Measurements from ENCODE around the gene SCNN1B.
"Not testable (repeated sequence)": the region's sequence is repeated elsewhere in the genome, so short reads cannot be mapped to it uniquely, and the experiment has no call there.

SCNN1B gene, protein sequence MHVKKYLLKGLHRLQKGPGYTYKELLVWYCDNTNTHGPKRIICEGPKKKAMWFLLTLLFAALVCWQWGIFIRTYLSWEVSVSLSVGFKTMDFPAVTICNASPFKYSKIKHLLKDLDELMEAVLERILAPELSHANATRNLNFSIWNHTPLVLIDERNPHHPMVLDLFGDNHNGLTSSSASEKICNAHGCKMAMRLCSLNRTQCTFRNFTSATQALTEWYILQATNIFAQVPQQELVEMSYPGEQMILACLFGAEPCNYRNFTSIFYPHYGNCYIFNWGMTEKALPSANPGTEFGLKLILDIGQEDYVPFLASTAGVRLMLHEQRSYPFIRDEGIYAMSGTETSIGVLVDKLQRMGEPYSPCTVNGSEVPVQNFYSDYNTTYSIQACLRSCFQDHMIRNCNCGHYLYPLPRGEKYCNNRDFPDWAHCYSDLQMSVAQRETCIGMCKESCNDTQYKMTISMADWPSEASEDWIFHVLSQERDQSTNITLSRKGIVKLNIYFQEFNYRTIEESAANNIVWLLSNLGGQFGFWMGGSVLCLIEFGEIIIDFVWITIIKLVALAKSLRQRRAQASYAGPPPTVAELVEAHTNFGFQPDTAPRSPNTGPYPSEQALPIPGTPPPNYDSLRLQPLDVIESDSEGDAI

DNA sequence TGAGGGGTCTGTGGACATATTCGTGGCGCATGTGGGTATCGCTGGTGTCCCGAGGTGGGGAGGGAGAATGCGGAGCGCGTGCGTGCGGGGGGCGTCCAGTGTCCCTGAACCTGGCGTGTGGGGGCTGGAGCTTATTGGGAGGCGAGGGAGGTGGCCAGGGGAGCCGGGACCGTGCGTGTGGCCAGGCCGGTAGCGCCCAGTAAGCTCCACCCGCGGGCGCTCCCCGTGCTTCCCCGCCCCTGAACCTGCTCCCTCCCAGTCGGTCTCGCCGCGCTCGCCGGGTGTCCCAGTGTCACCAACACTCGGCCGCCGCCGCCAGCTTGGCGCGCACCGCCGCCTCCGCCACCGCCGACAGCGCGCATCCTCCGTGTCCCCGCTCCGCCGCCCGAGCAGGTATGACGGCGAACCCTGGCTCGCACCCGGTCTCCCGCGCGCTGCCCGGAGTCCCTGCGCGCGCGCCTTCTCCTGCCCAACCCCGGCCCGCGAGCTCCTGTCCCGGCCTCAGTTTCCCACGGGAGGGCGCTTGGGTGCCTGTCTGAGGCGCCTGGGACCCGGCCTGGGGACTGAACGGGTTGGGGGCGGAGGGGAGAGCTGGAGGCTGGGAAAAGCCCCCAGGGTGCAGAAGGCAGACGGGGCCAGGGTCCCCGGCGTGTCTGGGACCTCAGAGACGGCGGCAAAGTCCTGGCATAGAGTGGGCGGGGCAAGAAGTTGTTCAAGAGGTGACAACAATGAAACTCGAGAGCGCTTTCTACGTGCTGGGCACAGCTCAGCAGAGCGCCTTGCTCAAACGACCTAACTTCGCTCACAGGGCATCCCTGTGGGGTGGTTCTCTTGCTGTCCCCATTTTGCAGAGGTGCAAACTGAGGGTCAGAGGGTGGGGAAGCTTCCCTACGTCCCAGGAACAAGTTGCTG, at the start of gene SCNN1B:
TSS of gene SCNN1B (plus strand) at position 258 of the 912 bp plus-strand sequence. CDS start 46,298 bp downstream, outside the sequence.
- no peak for DNase-seq

DNA sequence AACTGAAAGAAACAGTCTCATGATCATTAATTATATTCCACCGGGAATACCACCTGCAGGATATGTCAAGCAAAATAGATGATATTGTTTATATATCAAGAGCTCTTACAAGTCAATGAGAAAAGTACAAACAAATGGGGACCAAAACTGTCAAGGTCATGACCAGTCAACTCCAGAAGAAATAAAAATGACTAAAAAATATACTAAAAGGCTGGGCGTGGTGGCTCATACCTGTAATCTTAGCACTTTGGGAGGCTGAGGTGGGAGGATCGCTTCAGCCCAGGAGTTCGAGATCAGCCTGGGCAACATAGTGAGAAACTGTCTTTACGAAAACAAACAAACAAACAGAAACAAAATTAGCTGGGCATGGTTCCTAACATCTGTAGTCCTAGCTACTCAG, 49.8 kb upstream of the SCNN1B start:
- no peak for DNase-seq

DNA sequence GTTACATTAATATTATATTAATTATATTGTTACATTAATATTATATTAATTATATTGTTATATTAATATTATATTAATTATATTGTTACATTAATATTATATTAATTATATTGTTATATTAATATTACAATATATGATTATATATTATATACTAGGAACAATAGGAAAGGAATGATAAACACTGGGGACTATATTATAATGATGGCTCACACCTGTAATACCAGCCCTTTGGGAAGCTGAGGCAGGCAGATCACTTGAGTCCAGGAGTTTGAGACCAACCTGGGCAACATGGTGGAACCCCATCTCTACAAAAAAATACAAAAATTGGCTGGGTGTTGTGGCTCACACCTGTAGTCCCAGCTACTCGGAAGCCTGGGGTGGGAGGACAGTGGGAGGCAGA, 48.5 kb upstream of the SCNN1B start:
- DNase-seq = not testable (repeated sequence)

DNA sequence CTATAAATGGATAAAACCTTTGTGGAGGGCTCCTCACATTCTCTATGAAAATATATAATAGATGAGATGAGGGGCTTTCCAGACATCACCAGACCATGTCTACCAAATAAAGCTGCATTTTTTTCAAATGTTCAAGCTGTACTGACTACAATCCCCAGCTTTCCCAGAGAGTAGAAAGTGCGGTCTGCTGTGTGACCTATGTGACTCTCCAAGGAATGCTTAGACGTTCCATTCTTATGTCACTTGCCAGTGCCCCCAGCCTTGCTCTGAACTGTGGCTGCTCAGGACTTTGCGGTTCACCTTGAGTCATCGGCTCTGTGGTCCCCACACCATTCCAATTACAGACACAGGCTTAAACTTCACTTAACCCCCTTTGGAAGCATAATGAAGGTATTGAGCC, 47.8 kb upstream of the SCNN1B start:
- no peak for DNase-seq

DNA sequence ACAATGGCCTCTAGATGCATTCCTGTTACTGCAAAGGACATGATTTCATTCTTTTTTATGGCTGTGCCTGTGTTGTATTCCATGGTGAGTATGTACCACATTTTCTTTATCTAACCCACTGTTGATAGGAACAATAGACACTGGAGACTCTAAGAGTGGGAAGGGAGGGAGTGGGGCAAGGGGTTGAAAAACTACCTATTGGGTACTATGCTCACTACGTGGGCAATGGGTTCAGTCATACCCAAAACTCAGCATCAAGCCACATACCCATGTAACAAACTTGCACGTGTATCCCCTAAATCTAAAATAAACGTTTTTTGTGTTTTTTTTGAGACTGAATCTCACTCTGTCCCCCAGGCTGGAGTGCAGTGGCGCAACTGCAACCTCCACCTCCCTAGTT, 47.1 kb upstream of the SCNN1B start:
- no peak for DNase-seq

DNA sequence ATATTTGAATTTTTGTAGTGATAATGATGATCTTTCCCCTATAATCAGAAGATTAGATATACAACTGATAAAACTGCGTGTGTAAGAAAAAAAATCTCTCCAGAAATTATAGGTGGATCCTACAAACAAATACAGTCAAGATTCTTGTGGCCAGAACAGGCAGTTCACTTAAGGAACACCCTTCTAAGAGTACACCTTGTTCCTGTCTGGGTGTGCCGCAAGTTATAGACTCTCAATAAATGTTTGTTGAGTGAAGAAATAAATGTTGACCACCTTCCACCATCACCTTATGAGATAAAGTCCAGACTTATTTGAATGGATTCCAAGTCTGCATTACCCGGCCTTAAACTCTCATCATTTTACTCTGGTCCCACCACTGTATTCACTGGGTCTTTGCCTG, 45.7 kb upstream of the SCNN1B start:
- DNase-seq = no peak

DNA sequence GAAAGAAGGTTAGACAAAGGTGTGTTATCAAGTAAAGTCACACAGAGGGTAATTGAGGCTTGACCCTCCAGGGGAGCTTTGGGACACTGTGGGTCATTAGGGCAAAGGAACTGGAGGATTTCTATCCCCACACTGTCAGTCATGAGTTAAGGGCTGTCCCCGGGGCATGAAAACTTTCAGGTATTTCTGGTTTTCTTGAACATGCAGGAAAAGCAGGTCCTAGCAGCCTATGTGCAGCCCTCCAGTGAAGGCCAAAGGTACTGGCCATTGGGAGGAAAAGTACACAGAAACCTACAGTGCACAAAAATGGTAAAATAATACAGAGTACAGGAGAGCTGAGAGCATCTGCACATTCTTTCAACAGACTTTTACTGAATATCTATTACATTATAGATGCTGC, 44.4 kb upstream of the SCNN1B start:
- DNase-seq = no peak

DNA sequence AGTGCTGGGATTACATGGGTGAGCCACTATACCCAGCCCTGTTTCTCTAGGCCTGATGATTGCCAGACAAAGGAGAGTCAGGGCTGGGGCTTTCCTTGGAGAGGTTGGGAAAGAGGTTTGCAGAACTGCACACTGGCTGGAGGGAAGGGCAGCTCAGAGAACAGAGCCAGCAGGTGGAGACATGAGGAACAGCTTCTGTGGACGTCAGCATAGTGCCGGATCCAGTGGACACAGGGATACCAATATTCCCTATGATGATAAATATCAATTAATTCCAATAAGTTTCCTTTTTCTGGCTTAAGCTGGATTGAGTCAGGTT, 43.2 kb upstream of the SCNN1B start:
- no peak for DNase-seq

DNA sequence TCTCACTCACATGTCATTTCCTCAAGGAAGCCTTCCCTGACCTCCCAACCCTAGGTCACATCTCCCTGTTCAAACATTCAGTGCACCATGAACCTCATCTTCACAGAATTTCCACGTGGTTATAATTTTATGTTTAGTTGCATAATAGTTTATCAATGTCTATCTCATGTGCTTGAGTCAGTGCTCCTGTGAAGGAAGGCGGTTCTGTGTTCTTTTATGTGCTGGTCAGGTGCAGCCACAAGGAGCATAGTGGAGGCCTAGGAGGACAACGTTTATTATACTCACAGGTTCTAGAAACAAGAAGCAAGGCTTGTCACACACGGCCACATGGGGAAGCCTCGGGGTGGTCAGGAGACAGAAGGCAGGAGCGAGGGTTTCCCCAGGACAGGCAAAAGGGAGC, 34.5 kb upstream of the SCNN1B start:
- DNase-seq = no peak

DNA sequence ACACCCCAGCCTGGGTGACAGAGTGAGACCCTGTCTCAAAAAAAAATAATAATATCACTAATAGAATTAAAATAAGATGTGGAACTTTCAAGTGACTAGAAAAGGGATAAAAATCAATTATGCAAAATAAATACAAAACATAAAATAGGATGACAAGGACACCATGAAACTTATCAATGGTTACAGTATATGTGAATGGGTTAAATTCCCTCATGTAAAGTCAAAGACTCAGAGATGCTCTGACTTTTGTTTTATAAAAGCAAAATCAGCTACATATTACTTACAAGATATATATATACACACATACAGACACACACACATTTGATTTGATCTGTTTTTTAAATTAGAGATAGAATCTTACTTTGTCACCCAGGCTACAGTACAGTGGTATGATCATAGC, 33.5 kb upstream of the SCNN1B start:
- DNase-seq = no peak

DNA sequence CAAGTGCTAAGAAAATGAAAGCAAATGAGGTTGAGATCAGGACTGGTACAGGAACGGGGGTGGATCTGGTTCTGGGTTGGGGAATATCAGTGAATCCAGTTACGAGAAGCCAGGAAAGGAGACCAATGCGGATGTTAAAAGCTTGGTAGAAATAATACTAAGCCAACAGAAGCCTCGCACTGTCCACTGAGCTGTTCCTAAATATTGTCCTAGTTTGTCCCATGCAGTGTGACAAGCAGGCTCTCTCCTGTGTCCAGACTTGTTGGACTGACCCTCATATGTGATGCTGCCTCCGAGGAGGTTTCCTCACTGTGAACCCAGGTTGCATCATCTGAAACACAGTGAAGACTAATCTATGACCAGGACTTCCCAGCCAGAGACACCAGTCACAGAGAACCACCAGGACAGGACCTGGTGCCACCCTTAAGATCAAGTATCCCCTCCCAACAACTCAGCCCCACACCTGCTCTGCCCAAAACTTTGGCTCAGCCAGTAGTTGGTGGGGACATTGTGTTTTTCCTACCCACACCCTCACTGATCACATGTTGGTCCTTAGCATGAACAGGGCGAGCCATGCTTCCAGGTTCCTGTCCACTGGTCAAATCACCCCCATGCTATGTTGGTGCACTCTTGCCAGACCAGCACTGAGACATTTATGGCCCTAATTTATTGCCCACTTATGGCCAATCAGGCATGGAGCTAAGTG, 32.7 kb upstream of the SCNN1B start:
- no peak for DNase-seq

DNA sequence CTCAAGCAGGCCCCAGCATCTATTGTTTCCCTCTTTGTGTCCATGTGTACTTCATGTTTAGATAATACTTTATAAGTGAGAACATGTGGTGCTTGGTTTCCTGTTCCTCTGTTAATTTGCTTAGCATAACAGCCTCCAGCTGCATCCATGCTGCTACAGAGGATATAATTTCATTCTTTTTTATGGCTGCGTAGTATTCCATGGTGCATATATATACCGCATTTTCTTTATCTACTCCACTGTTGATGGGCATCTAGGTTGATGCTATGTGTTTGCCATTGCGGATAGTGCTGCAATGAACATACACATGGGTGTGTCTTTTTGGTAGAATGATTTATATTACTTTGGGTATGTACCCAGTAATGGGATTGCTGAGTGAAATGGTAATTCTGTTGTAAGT, 31.4 kb upstream of the SCNN1B start:
- DNase-seq = no peak

DNA sequence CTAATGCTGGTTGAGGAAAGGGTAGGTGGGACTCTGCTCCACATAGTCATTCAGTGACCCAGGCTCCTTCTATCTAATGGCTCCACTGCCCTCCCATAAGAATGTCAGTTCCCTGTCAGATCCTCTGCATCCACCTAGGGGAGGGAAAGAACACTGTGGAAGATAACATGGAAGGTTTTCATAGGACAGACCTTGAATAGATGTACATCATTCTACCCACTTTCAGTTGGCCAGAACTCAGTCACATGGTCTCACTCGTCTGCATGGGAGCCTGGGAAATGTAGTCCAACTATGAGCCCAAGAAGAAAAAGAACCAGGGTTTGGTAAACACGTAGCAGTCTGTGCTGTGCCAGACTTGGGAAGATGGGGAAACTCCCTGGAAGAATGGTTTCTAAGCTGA, 27.1 kb upstream of the SCNN1B start:
- no peak for DNase-seq

DNA sequence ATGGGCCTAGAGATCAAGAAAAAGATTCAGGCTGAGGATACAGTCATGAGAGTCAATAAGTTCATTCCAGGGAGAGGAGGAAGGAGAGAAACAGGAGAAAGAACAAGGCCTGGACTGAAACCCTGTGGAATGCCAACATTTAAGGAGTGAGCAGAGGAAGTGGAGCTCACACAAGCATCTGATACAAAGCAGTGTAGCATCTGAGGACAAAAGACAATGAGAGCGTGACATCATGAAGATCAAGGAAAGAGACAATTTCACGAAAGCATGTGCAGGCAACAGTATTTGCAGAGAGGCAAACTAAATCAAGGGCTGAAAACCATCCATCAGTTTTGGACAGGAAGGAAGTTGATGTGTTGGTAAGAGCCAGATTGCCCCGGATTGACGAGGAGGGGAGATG, 25.3 kb upstream of the SCNN1B start:
- DNase-seq = no peak

DNA sequence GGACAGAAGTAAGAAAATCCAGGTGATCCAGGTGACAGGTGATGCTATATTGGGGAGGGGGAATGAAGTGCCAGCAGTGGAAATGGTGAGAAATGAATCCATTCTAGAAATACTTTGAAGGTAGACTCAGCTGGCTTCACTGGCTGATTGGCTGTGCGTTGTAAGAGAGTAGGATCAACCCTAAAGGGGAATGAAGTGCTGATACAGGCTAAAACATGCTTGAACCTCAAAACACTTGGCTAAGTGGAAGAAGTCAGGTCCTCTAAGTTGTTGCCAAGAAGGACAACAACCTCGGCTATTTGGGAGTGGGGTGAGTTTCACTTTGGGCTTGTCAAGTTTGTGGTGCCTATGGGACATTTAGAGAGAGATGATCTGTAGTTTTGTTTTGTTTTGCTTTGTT, 24.1 kb upstream of the SCNN1B start:
- DNase-seq = no peak

DNA sequence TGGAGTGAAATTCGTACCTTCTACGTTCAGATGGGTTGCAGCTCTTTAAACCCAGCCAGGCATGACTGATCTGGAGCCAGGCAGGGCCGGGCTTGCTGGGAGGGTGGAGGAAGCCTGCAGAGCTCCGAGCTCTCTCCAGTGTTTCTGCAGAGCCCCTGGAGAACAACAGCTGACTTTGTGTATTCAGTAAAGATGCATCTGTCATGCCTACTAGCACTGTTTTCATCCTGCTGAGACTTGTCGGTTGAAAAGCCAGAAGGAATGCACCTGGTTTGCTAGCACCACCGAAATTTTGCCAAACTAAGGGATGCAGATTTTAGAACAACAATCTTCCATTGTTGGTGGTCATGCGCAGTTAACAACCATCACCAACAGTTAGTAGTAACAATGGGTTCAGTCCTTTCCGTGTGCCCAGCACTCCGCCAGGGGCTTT, 22.4 kb upstream of the SCNN1B start:
- DNase-seq = no peak

DNA sequence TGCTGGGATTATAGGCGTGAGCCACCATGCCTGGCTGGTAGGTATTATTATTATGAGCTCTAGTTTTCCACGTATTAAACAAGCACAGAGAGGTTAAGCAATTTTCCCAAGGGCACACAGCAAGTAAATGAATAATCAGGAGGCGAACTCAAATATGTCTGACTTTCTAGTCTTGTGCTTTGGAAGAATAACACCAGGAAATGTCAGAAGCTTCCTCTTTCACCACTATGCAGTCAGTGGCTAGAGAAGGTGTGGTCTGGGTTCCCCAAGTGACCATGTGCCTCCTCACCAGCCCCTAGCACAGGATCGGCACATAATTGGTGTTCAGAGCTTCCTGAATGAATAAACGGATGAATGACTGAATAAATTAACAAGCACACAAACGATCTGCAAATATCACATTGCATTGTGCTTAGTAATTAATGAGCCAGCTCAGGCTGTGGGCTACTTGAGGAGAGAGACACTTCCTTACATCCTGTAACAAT, 21.6 kb upstream of the SCNN1B start:
- no peak for DNase-seq

DNA sequence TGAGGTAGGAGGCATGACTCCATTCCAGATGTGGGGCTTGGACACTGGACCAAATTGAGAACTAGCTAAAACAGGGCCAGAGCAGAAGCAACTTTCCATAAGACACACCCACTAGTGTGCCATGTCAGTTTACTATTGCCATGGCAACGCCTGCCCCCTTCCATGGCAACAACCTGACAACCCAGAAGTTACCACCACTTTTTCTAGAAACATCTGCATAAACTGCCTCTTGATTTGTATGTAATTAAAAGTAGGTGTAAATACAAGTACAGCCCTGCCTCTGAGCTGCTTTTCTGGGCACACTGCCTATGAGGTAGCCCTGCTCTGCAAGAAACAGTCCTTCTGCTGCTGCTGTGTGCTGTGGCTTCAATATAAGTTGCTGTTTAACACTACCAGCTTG, 19.5 kb upstream of the SCNN1B start:
- no peak for DNase-seq

DNA sequence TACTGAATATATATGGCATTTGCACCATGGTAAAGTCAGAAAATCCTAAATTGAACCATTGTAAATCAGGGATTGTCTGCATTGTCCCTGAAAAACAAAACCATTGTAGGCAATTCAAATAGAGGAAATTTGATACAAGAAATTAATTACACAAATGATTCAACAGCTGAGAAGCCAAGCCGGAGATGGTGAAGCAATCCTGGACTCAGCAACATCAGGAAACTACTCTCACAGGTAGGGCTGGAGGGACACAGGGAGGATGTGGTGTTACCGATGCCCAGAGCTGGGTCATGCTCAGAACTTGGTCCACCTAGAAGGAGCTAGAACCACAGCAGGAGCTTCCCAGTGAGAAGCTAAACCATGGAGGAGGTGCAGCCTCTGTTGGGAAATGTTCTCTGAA, 18.5 kb upstream of the SCNN1B start:
- no peak for DNase-seq

DNA sequence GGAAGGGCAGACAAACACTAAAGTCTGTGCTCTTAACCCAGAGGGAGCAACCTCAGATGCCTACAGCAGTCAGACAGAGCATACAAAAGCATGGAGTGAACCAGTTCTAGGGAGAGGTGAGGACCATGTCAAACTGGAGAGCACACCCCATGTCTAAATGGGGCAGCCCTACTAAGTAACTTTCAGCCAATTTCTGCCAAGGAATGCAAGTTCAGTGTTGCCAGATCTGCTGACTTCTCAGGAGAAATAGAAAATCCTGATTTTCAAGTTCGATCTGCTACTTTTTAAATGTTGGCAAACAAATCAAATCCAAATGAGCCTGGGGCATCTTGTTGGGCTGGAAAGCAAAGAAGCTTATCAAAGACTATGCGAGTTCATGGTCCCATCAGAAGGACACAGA, 17.5 kb upstream of the SCNN1B start:
- DNase-seq = no peak

DNA sequence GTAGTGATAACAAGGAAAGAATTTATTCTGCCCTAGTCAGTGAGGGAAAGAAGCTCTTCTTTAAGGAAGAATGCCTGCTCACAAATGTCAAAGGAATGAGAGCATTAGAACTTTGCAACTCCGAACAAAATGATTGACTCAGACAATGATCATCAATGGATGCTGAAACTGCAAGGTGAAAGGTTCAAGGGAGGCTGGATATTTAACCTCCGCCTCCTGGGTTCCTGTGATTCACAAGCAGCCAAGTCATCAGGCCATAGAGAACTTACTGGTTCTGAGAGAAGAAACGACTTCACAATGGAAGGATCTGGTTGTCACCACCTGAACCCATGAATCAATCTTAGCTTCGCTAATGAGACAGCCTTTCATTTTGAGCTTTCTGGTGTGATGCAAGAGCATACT, 16.0 kb upstream of the SCNN1B start:
- DNase-seq = no peak

DNA sequence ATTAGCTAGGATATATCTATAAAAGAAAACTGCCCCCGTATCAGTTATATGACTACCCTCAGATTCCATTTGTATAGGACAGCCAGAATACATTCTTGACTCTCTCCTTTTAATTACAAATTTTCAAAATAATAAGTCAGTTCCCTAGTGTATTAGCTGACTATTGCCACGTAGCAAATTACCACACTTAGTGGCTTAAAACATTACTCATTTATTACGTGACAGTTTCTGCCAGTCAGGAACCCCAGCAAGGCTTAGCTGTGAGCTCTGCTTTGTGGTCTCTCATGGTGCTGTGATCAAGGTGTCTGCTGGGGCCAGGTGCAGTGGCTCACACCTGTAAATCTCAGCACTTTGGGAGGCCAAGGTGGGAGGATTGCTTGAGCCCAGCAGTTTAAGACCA, 13.9 kb upstream of the SCNN1B start:
- DNase-seq = no peak
